Astrocyte of the cerebellum (primary cell): ENCODE data around the gene KRT3.
A peak's percentile ranks its signal among the peaks of the same experiment; 100 is the strongest.

Experiments
- DNase-seq: peaks from one replicate; pipeline ENCODE4 v3.0.0-alpha.2; 2011; ENCODE audit warnings: low read depth
- H3K4me3 ChIP-seq: 2 replicates; pipeline ENCODE4 v1.5.1; 2011; ENCODE audit warnings: mild to moderate bottlenecking, low read depth, low read length, moderate library complexity
- in situ Hi-C: cut with HindIII; loops from 2 replicates; pipeline ENCODE4 v1.10.0; 2017; ENCODE audit warnings: low sequenced_read_pairs
- TF ChIP-seq, protein P1 (sequence below): IDR thresholded peaks from 2 replicates; pipeline ENCODE4 v1.5.1; 2012; ENCODE audit warnings: low read length, low read depth, moderate library complexity, mild to moderate bottlenecking; ENCODE audit errors: missing control alignments

Gene KRT3

DNA sequence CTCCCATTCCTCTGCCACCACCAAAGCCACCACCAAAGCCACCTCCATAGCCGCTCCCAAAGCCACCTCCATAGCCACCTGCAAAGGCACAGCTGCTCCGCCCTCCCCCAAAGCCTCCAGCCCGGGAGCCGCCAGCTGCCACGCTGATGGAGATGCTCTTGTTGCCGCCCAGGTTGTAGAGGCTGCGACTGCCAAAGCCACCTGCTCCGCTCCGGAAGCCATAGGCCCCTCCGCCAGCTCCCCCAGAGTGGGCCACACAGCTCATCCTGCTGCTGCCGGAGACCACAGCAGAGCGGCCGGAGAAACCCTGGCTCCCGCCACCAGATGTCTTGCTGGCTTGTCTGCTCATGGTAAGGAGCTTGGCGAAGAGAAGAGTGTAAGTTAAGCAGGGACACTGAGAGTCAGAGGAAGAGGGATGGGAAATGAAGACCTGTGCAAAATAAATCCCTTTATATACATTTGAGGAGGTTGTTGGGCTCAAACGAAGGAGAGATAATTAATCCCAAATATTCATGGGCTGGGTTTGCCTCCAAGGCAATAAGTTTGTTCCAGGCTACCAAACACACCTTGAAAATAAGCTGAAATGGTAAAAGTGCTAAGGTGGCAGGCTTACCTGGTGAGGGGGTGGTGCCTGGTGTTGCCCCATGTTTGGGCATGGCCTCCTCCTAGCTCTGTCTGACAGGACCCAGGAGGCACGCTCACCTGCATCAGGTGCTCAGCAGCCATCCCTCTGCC is at the start of gene KRT3:
Gene KRT3 (minus strand): TSS at position 424 of the 735 bp plus-strand sequence. CDS start 75 bp downstream, at position 349.
- in situ Hi-C loops: no loop called here
- TF ChIP-seq, protein P1, sequence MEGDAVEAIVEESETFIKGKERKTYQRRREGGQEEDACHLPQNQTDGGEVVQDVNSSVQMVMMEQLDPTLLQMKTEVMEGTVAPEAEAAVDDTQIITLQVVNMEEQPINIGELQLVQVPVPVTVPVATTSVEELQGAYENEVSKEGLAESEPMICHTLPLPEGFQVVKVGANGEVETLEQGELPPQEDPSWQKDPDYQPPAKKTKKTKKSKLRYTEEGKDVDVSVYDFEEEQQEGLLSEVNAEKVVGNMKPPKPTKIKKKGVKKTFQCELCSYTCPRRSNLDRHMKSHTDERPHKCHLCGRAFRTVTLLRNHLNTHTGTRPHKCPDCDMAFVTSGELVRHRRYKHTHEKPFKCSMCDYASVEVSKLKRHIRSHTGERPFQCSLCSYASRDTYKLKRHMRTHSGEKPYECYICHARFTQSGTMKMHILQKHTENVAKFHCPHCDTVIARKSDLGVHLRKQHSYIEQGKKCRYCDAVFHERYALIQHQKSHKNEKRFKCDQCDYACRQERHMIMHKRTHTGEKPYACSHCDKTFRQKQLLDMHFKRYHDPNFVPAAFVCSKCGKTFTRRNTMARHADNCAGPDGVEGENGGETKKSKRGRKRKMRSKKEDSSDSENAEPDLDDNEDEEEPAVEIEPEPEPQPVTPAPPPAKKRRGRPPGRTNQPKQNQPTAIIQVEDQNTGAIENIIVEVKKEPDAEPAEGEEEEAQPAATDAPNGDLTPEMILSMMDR: no peak
- H3K4me3 ChIP-seq: no peak within 1 kb of the TSS
- no peak for DNase-seq

DNA sequence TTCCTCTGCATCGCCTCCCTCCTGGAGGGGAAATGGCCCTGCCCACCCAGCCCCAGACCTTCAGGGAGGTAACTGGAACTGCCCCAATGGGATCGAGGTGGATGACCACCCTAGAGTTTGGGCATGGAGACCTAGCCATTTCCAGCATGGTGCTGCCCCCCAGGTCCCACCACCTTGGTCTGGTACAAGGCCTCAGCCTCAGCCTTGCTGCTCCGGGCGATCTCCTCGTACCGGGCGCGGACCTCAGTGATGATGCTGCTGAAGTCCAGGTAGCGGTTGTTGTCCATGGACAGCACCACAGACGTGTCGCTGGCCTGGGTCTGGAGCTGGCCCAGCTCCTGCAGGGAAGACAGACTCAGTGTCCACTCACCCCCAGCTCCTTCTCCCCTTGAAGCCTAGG is 48.5 kb upstream of the KRT3 start:
- TF ChIP-seq, protein P1: no peak
- no peak overlapping the region for H3K4me3 ChIP-seq
- no peak for DNase-seq
- in situ Hi-C loops: no loop called here

GRCh38 chr12:52839436-52840105 is 43.7 kb upstream of the KRT3 start:
- TF ChIP-seq, protein P1: no peak
- DNase-seq: no peak
- no peak overlapping the region for H3K4me3 ChIP-seq
- in situ Hi-C loops: no loop called here

DNA sequence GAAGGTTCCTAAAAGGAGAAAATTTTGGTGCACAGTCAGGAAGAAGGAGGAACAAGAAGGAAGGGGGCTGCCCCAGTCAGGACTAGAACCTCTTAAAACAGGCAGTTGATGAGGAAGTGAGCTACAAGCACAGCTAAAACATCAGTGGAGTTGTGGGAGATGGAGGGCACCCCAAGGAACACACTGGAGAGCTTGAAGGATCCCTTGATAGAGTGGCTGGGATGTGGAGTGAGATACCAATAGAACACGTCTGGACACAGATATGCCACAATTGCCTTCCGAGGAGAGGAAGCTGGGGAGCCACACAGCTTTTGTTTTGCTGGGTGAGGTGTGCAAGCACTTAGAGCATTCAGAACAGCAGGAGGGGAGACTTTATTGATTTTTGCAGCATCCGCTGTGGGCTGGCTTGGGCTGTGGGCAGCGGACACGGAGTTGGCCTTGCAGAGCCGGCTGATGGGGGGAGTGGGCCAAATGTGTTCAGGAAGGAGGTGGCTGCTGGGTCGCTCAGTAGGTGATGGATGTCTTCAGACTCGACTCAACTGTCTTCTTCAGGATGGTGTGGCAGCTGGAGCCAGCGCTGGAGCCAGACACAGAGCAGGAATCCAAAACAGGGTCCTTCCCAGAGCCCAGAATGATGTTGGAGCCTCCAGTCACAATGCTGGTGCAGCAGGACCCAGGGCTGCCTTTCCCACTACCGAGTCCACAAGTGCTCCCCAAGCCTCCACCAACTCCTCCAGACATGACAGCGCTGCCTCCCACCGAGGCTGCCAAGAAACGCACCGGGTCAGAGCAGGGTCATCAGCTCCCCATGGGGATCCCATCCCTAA is 42.9 kb upstream of the KRT3 start:
- TF ChIP-seq, protein P1: no peak
- H3K4me3 ChIP-seq: no peak overlapping the region
- DNase-seq: no peak
- in situ Hi-C loops: no loop called here

- TF ChIP-seq, protein P1: no peak
- no peak for DNase-seq
- no peak overlapping the region for H3K4me3 ChIP-seq
- in situ Hi-C loops: no loop called here
These were observed 42.1 kb upstream of the KRT3 start for GRCh38 chr12:52837781-52838608.

- TF ChIP-seq, protein P1: no peak
- H3K4me3 ChIP-seq: no peak overlapping the region
- DNase-seq: peak; percentile 43
- in situ Hi-C loops: no loop called here
These were observed 41.5 kb upstream of the KRT3 start for GRCh38 chr12:52837413-52837741.
